ENCODE results near the gene PAFAH1B2.
"Not testable (repeated sequence)": the region's sequence is repeated elsewhere in the genome, so short reads cannot be mapped to it uniquely, and the experiment has no call there.

The PAFAH1B2 gene

DNA sequence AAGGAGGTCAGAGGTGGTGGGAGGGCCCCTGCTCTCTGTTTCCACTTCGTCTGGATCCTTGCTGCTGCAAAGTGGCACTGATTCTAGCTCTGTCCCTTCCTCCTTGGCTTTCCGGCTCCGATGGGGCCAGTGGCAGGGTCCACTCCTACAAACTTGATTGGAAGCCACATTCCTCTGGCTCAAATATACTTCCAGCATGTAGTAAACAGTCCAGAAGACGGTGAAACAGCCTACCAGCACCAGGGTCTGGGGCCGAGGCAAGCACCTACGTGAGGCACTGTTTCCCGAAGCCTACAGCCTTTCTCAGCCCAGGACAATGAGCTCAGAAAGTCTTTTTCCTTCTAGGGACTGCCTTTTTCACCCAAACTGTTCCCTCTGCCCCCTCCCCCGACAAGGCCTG is 62.0 kb downstream of the PAFAH1B2 start:
- not testable (repeated sequence) for DNase-seq

DNA sequence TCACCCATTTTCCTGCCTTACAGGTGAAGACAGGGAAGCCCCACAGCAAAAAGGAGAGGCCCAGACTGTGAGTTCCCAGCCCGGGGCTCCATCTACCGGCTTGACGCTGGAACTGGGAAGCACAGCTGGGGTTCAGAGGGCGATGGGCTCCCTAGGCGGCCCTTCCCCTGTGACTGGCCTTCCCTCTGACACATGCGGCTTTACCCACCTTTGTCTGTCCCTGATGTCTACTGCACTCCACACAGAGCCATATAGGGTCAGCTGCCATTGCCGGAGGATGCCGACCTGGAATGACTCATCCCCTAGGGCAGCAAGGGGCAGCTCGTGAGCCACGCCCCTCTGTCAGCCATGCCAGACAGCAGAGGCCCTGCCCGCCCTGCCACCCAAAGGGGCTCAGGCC is 62.8 kb downstream of the PAFAH1B2 start:
- DNase-seq: not testable (repeated sequence)

DNA sequence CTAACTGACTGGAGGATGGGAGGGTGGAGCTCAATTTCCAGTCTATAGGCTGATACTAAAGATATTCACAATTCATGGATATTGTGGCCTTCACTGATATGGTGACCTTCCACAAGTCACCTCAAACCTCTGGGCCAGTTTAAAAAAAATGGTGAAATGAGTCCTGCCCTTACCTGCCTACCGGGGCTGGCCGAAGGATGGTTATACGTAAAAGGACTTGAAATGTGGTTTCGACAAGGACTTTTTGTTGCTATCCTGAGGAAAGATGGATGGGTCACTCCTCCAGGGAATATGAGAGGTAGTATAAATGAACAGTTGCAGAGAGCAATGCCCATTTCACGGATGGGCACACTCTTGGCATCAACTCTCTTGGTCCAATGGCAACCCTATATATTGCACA is 63.4 kb downstream of the PAFAH1B2 start:
- DNase-seq: not testable (repeated sequence)

DNA sequence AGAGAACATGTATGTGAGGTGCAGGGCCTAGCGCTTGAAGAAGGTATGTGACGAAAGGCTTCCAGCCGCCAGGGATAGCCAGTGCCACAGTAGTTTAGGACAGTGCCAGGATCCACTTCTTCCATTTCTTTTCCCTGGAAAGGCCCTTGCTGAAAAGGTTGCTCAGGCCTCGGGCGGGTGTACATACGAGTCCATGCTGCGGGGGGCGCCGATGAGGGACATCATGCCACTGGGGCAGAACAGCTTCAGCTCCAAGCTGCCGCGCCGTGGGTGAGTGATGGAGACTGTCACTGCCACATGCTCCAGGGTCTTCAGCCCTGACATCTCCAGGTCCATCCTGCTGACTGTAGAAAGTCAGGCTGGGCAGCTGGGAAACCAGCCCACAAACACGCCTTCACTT is 64.6 kb downstream of the PAFAH1B2 start:
- DNase-seq: not testable (repeated sequence)

DNA sequence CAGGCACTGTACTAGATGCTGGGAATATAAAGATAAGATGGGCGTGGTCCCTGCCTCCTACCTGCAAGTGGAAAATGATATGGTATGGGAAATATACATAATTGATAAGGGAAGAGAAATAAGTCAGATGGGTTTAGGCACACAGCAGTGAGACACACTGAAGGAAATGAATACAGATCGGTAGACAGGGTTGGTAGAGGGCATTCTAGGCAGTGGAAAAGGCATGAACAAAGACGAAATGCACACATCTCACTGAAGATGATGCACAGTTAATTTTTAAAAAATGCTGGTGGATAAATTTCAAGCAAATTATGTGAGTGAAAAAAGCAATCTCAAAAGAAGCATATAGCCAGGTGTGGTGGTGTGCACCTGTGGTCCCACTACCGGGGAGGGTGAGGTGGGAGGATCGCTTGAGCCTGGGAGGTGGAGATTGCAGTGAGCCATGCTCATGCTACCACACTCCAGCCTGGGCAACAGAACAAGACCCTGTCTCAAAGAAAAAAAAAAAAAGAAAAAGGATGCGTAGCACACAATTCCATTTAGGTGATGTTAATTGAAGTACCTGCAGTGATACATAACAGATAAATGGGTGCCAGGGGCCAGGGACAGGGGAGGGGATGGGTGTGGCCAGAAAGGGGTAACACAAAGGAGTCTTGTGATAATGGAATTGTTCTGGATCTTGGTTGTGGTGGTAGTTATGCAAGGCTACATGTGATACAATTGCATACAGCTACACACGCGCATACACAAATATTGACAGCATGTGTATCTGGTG is 65.5 kb downstream of the PAFAH1B2 start:
- DNase-seq: not testable (repeated sequence)

DNA sequence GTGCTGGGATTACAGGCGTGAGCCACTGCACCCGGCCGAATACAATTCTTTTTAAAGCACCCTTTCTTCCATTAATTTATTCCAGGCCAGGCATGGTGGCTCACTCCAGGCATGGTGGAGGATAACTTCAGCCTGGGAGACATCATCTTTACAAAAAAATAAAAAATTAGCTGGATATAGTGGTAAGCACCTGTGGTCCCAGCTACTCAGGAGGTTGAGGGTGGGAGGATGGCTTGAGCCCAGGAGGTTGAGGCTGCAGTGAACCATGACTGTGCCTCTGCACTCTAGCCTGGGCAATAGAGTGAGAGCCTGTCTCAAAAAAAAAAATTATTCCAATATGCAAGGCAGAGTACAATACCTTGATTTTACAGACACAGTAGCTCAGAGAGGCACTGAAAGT is 66.5 kb downstream of the PAFAH1B2 start:
- no peak for DNase-seq

DNA sequence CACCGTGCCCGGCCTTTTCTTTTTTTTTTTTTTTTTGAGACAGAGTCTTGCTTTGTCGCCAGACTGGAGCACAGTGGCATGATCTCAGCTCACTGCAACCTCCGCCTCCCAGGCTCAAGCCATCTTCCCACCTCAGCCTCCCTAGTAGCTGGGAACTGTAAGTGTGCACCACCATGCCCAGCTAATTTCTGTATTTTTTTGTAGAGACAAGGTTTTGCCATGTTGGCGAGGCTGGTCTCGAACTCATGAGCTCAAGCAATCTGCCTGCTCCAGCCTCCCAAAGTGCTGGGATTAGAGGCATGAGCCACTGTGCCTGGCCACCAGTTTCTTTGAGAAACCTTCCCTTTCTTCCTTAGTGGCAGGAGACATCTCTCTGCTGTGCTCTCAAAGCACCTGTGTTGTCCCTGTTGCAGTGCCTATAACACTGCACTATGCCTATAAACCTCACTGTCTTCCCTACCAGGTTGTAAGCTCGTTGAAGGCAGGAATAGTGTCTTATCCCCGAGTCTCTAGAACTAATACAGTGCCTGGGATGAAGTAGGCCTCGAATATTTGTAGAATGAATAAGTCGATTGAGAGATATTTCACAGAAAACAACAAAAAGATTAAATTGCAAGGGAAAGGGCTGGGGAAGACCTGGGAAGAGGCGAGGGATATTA is 68.7 kb downstream of the PAFAH1B2 start:
- DNase-seq: no peak

DNA sequence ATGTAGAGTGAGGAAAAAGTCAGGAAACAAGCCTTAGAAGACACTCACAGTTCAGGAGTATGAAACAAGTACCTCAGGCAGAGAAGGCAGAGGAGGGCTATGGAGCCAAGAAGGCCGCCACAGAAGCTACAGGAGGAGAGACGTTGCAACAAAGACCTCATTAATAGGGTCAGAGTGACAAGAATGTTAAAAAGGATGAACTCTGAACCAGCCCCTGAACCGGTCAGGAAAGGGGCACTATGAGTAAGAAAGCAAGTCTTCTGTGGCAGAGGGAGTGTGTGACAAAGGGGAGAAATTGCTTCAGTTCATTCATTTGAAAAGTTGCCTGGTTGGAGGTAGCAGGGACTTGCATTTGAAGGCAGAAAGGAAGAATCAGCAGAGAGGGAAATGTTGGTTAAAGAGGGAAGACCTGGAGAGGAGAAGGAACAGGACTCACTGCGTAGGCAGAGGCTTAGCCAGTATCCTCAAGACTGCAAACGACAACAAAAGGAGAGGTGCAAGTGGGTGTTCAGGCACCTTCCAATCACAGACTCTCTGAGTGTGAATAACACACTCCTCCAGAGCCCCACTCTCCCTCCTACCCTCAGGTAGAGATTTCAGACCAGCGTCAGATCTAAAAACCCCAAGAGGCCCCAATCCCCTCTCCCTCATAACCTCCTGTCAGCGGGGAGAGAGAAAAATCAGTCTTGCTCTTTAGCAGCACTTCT is 70.5 kb downstream of the PAFAH1B2 start:
- no peak for DNase-seq

DNA sequence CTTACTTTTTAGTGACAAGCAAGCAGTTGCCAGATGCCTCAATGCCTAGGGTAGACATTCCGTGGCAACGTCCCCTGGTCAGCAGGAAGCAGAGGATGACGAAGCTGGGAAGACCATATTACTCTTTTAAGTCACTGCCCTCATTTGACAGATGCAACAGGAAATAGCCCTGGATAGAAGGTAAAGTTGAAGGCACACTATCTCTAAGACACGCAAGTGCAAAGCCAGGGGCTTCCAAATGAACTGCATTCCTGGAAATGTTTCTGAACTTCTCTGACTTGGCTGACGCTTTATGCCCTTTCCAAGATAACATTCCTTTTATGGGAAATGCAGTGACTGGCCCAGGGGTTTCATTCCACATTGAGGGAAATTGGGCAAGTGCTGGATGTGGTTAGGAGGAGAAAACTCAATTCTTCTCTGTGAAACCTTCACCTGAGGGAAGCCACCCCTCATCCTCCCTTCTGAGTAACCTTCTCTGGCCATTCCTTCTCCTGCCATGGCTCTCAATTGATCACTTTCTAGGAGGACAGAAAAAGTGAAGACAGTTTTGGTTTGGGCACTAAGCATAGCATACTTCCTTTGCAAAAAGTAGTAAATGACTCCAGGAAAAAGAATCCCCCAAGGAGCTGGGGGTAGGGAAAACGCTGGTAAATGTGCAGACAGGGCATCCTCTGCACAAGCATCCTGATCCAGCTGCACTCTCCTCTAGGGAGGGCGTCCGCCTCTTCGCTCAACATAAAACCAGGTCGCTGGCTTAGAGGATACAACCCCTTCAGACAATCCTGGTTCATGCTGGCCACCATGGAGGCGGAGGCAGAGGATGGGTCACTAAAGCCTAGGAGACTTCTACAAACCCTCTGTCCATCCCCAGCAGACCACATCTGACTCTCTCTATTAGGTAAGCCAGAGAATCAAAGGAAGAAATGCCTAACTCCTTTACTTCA is 73.3 kb downstream of the PAFAH1B2 start:
- no peak for DNase-seq

DNA sequence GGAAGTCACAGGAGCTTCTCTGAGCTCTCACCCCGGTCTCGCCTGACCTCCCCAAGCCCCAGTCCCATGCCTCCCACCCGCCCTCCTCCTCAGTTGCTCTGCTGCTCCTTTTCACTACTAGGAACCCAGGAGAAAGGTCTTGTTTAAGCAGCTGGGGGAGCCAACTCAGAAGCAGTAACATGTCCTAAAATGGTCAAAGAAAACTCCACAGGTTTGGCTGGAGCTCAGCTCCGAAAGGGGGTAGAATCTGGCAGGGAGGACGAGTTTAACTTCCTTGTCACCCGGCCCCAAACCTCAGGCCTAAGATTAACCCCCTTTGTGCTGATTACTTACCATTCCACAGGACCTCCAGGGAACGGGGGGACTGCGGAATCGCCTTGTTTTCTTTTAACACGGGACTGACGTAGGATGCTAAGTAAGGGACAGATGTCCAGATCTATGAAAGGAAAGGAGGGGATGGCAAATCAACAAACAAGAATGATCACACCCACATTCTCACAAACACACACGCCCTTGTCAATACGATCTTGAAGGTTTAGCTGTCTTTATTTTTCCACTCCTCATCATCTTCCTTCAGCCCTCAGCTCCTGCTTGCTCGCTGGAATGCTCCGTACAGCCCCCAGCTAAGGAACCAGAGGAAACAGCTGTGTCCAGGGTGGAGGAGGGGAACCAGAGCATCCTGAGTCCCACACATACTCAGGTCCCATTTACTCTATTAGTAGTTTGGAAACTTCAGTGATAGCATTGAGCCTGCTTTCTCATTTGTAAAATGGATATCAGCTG is 74.2 kb downstream of the PAFAH1B2 start:
- DNase-seq: no peak

DNA sequence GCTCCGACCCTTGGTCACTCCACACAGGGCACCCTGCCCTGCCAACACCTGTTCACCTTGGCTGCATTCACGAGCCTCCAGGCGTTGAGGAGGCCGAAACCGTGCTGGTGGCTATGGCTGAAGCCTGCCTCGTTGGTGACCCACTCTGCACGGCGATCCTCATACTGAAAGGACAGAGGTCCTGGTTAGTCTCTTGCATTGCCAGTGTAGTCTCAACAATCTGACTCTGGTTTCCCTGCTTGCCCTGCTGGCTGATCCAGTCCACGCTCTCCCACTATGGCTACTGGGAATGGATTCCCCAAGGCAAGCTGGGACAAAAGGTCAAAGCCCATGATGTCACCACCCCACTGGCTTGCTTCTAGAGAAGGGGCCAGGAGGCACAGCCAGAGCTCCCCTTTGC is 74.9 kb downstream of the PAFAH1B2 start:
- no peak for DNase-seq

DNA sequence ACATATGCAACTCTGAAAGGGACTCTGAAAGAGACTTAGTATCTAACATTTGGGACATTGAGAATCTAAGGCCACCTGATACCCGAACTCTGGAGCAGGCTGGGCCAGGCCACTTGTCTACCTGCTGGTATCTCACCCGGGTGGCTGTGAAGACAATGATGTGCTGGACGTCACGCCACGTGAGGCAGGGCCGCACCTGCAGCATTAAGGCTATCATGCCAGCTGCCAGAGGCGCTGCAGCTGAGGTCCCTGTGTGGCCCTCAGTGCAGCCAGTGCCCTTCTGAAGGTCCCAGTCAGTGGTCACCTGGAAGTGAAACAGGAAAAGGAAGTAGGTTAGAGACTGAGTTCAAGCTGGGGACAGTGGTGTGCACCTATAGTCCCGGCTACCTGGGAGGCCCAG is 75.4 kb downstream of the PAFAH1B2 start:
- DNase-seq: no peak

DNA sequence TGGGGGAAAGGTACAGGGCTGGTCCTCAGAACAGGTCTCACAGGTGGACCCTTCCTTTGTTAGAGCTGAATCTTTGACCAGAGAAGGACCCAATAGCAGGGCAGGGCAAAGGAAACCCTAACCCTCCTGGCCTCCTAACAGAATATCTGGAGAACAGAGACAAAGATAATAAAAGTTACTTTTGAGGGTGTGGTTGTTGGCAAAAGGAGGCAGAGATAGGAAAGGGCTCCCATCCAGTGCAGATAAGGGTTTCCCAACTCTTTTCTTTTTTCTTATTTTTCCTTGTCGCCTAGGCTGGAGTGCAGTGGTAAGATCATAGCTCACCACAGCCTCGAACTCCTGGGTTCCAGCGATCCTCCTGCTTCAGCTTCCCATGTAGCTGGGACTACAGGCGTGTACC is 75.9 kb downstream of the PAFAH1B2 start:
- DNase-seq: no peak

DNA sequence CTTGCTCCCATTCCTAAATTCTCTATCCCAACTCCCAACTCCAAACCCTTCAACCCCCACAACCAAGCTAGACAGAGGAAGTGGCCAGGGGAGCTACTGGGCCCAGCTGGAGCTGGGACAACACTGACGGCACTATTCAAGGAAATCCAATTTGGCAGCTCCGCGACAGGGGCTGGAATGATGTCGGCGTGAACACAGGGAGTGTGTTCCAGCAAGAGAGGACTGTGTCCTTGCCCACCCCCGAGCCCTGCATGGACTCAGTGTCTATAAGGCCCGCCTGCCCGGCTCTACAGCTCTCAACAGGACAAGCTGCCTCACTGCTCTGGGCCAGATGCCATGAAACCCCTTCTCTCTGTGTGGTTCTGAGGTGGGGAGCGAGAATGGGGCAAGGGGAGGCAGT is 76.5 kb downstream of the PAFAH1B2 start:
- no peak for DNase-seq

DNA sequence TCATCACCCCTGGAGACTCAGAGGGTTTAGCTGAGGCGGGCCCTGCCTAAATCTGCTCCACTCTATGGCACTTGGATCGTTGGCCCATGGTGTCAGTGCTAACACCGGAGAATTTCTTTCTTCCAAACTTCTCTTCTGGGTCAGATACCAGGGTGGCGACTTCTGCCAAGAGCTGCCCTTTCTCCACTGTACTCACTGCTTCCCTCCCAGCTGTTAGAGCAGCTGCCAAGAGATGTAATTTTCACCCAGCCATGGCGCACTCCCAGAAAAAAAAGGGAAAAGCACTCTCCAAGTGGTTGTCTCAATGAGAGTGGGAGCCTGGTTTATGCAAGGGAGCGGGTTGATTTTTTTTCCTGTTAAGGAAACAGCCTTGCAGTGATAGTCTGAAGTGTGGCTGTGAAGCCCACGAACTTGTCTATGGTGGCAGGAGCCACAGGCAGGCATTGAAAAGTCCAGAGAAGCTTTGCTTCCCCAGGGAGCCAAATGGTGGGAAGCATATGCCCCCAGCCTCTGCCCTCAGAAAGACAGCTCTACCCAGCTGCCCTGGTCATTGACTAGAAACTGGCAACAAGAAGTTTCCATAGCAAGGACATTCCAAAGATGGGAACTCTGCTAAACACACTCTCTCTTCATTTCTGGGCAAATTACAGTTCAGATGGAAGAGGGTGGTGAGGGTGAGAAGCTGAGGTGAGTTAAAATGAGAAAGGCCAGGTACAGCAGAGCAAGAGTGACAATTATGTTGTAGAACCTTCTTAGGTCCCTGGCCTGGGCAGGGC is 77.1 kb downstream of the PAFAH1B2 start:
- DNase-seq: no peak

DNA sequence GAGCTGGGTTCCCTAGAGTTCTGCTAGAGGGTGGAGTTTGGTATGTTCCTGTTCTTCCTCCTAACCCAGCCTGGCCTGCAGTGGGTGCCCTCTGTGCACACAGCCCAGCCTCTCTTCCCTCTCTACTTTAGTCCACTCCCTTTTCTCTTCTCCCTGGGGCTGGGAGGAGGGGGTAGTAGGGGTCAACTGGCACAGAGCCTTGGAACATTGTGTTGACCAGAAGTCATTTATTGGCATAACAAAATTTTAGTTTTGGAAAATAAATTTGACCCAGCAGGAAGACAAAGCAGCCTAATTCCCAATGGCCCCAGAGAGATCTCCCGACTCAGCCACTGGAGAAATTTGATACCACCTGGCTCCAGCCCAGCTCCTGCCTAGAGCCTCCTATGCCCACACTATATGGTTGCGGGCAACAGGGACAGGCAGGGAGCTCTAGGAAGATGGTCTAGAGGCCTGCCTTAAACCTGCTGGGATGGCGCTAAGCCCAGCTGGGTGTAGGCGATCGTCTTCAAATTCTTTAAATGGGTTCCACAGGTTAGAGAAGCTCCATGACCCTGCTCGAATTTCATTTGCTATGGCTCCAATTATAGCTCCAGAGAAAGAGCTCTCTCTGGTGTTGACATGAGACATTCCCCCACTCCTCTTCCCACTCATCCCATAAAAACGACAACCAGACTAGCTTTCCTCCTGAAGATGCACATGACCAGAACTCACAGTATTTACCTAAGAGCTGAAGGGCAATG is 77.9 kb downstream of the PAFAH1B2 start:
- no peak for DNase-seq

DNA sequence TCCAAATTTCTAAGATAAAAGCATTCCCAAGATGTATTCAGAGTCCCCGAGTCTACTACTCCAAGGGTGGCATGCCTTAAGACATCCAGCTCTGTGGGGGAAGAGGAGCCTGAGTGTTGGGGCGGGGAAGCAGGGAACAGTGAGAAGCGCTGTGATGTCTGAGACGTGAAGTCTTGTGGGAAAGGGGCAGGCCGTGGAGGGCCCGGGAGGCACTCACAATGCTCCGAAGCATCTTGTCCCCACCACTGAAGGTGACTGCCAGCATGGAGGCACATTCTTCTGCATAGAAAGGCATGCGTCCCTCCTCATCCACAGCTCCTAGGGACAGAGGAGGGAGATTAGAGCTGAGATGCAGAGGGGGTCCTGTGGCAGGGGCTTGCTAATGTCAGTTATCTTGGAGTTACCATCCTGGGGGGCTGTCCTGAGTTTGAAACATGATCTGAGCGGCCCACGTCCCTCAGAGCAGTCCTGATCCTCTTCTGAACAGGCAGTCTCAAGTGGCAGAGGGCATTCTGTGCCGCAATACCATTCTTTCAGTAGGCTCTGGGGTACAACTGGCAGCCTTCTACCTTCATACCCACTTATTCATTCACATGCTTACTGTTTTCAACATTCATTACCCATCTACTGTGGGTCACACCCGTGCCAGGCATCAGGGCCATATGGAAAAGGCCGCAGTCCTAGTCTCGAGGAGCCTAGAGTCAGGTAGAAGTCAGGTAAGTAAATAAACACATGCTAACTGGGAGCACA is 79.1 kb downstream of the PAFAH1B2 start:
- DNase-seq: no peak

DNA sequence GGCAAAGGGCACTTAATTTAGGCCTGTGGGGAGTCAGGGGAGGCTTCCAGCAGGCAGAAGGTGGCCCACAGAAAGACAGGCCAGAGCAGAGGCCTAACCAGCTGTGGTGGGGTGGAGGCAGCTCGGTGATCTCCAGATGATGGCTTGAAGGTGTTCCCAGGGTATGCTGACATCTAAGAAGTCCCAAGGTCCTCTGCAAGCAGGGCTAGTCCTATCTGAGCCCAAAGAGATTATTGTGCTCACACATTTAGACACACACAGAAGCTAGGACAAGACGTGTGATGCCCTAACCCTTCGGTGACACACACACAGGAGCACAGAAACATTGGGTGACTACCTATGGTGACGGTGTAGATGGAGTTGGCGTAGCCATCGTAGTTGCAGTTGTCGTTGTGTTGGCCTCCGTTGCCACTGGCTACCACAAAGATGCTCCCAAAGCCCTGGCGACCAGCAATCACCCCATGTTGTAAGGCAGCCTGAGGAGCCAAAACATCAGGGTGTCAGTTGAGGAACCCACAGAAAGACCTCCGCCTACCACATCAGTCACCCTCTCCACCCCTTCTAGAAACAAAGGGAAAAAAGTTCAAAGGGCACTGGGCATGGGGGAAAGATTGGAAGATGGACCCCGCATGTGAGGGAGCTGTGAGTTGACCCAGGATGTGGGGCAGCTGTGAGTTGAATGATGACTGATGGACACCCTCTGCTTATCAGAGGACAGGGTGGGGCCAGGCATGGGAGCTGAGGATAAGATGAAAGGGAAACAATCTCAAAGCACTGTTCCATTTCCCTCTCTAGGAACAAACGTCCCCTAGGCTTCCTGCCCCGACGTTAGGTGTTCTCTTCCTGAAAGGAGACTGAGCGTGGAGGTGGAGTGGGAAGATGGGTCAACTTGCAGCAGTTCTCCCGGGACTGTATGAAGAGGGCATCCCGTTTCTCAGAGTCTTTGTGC is 79.9 kb downstream of the PAFAH1B2 start:
- no peak for DNase-seq

Data from 8988T (cell line).